ENCODE measurements around the gene MAGOHB.

Gene MAGOHB

DNA sequence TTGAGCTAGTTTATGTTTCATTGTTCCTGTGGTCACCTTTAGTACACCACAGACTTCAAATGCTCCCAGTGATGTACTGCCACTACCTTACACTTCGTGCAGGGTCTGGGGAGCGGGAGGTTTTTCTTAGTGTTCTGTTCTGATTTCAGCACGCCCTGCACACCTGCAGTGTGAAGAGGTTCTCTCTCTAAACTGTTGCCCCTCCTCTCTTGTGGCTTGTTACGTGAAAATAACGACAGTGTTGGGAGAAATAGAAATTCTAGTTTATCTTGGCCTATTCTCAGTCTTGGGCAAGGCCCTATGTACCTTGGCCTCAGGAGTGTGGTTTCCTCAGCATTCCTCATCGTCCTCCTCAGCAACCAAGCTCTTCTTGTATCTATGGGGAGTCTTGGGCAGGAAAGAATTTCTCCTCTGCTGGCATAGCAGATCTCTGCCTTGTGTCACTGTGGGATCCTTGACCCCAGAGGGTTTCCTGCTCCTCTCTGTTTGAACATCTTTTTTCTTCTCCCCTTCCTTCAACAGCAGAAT is 59.1 kb downstream of the MAGOHB start:
- no peak for DNase-seq
